Liver (tissue), 9 donors: ENCODE results near the gene TRIM13. TPM values are rescaled to one million over a fixed set of nuclear protein-coding genes. Genes with fewer than 3 reads are reported as not detected.

Experiments used
- DNase-seq: peaks from one replicate; pipeline ENCODE4 v3.0.0-alpha.2; 2017; ENCODE audit warnings: low spot score
- H3K27ac ChIP-seq, 2 donors: one replicate each; pipeline ENCODE4 v1.7.0; 2013; ENCODE audit warnings: inconsistent platforms in 2 of 2, low read length in 2 of 2, control low read depth in 1 of 2, low read depth in 1 of 2, mild to moderate bottlenecking in 1 of 2
- H3K27me3 ChIP-seq, 4 donors: one replicate each; pipeline versions ENCODE4 v1.6.1 to v1.7.0; 2013; ENCODE audit warnings: low read length in 3 of 4, inconsistent platforms in 1 of 4, mild to moderate bottlenecking in 1 of 4, moderate library complexity in 1 of 4; ENCODE audit not compliant: control insufficient read depth in 4 of 4, insufficient read depth in 4 of 4
- H3K36me3 ChIP-seq, 4 donors: one replicate each; pipeline versions ENCODE4 v1.6.1 to v1.7.0; 2013; ENCODE audit warnings: low read length in 3 of 4, mild to moderate bottlenecking in 3 of 4, low read depth in 1 of 4, moderate library complexity in 1 of 4; ENCODE audit not compliant: control insufficient read depth in 4 of 4, insufficient read depth in 3 of 4
- H3K4me1 ChIP-seq, 4 donors: one replicate each; pipeline versions ENCODE4 v1.6.1 to v1.7.0; 2013; ENCODE audit warnings: low read length in 3 of 4, mild to moderate bottlenecking in 3 of 4, moderate library complexity in 1 of 4; ENCODE audit not compliant: control insufficient read depth in 4 of 4, insufficient read depth in 4 of 4
- H3K4me3 ChIP-seq, 3 donors: one replicate each; pipeline versions ENCODE4 v1.6.1 to v1.7.0; 2013; ENCODE audit warnings: low read length in 3 of 3, control low read depth in 1 of 3, low read depth in 1 of 3, mild to moderate bottlenecking in 1 of 3
- H3K9ac ChIP-seq, 2 donors: one replicate each; pipeline ENCODE4 v1.7.0; 2013; ENCODE audit warnings: low read length in 2 of 2, mild to moderate bottlenecking in 2 of 2, moderate library complexity in 2 of 2, control low read depth in 1 of 2, low read depth in 1 of 2
- H3K9me3 ChIP-seq, 4 donors: one replicate each; pipeline versions ENCODE4 v1.6.1 to v1.7.0; 2013; ENCODE audit warnings: low read length in 3 of 4; ENCODE audit not compliant: control insufficient read depth in 4 of 4
- ATF3 ChIP-seq: IDR thresholded peaks from 2 replicates; pipeline ENCODE4 v1.6.1; 2016; ENCODE audit warnings: antibody characterized with exemption
- CTCF ChIP-seq: fragments of 150-350 bp; IDR thresholded peaks from 2 replicates; pipeline ENCODE4 v1.5.1; 2017; ENCODE audit warnings: improper control_type of control experiment, low read depth, low read length; ENCODE audit not compliant: missing input control
- EGR1 ChIP-seq, 2 donors: IDR thresholded peaks; 2 replicates each; pipeline ENCODE4 v1.6.1; 2016 to 2018; ENCODE audit warnings: antibody characterized with exemption in 2 of 2, low read depth in 2 of 2
- FOXA1 ChIP-seq: IDR thresholded peaks from 2 replicates; pipeline ENCODE4 v1.6.1; 2016; ENCODE audit warnings: antibody characterized with exemption
- FOXA2 ChIP-seq: IDR thresholded peaks from 2 replicates; pipeline ENCODE4 v1.6.1; 2016; ENCODE audit warnings: antibody characterized with exemption
- GABPA ChIP-seq, 2 donors: IDR thresholded peaks in 1 of 2; conservative IDR thresholded peaks in 1 of 2; 2 replicates each; pipeline ENCODE4 v1.6.1; 2016; ENCODE audit warnings: antibody characterized with exemption in 2 of 2, mild to moderate bottlenecking in 1 of 2, moderate library complexity in 1 of 2
- HNF4A ChIP-seq, 2 donors: conservative IDR thresholded peaks; 2 replicates each; pipeline ENCODE4 v1.6.1; 2016; ENCODE audit warnings: antibody characterized with exemption in 2 of 2, mild to moderate bottlenecking in 2 of 2
- HNF4G ChIP-seq: IDR thresholded peaks from 2 replicates; pipeline ENCODE4 v1.6.1; 2016; ENCODE audit warnings: antibody characterized with exemption
- JUND ChIP-seq, 2 donors: IDR thresholded peaks; 2 replicates each; pipeline ENCODE4 v1.6.1; 2016; ENCODE audit warnings: antibody characterized with exemption in 2 of 2
- MAX ChIP-seq: IDR thresholded peaks from 2 replicates; pipeline ENCODE4 v1.6.1; 2016; ENCODE audit warnings: antibody characterized with exemption
- NR2F2 ChIP-seq: IDR thresholded peaks from 2 replicates; pipeline ENCODE4 v1.6.1; 2016; ENCODE audit warnings: antibody characterized with exemption
- RAD21 ChIP-seq, 2 donors: IDR thresholded peaks; 2 replicates each; pipeline ENCODE4 v1.6.1; 2016; ENCODE audit warnings: antibody characterized with exemption in 2 of 2, mild to moderate bottlenecking in 2 of 2
- REST ChIP-seq: IDR thresholded peaks from 2 replicates; pipeline ENCODE4 v1.6.1; 2016; ENCODE audit warnings: antibody characterized with exemption, mild to moderate bottlenecking
- RXRA ChIP-seq, 2 donors: IDR thresholded peaks; 2 replicates each; pipeline ENCODE4 v1.6.1; 2017 to 2018; ENCODE audit warnings: antibody characterized with exemption in 2 of 2, mild to moderate bottlenecking in 1 of 2
- SP1 ChIP-seq: IDR thresholded peaks from 2 replicates; pipeline ENCODE4 v1.6.1; 2018; ENCODE audit warnings: antibody characterized with exemption, mild to moderate bottlenecking
- TAF1 ChIP-seq: conservative IDR thresholded peaks from 2 replicates; pipeline ENCODE4 v1.6.1; 2016; ENCODE audit warnings: antibody characterized with exemption, mild to moderate bottlenecking
- YY1 ChIP-seq: IDR thresholded peaks from 2 replicates; pipeline ENCODE4 v1.6.1; 2016; ENCODE audit warnings: antibody characterized with exemption, mild to moderate bottlenecking
- ZBTB33 ChIP-seq: IDR thresholded peaks from 2 replicates; pipeline ENCODE4 v1.6.1; 2016; ENCODE audit warnings: antibody characterized with exemption
- WGBS: extraction: QIAGEN DNeasy Blood & Tissue Kit; methylation state at CpG from one replicate; pipeline ENCODE4 v1.1.7; 2013; 5-methylcytosine and 5-hydroxymethylcytosine counted together
- polyA plus RNA-seq, 2 donors: library from polyadenylated mRNA; stranded (reverse) in 1 of 2; unstranded in 1 of 2; fragments of 200-250 nt in 1 of 2; fragments of >200 nt in 1 of 2; fragmentation: Nextera tagmentation in 1 of 2; extraction: Ambion mirVana in 1 of 2; gene quantifications; one replicate each; pipeline versions ENCODE4 v1.2.1 to v1.2.3, GENCODE V29; 2013 to 2015
- total RNA-seq, 2 donors: library from RNA; depleted of rRNA; stranded (reverse); fragments of >200 nt; gene quantifications; one replicate each; pipeline ENCODE4 v1.2.3, GENCODE V29; 2014
- donor health status: healthy.
- donor health status: healthy.
- donor health status: healthy.
- donor health status: healthy.
- donor health status: healthy.

The TRIM13 gene
- total and polyA plus RNA-seq, 4 donors: 4.7 to 10.5 (median 9.6) TPM

GRCh38 chr13:50011461-50011860 is 14.6 kb downstream of the TRIM13 start:
- peaks cover 3 to 32% (median 16%) of the 10 kb centered on the region in 4 donors for H3K36me3 ChIP-seq
- no peak for TF ChIP-seq NR2F2
- TF ChIP-seq REST: no peak
- TF ChIP-seq YY1: no peak
- no peak for TF ChIP-seq CTCF
- no peak for TF ChIP-seq TAF1
- no peak for TF ChIP-seq HNF4G
- TF ChIP-seq ATF3: no peak
- no peak for TF ChIP-seq JUND (IDR thresholded peaks at IDR 0.05)
- TF ChIP-seq MAX: no peak
- no peak for TF ChIP-seq FOXA2
- TF ChIP-seq SP1: no peak
- TF ChIP-seq RXRA (IDR thresholded peaks at IDR 0.05): no peak
- TF ChIP-seq EGR1 (IDR thresholded peaks at IDR 0.05; ENCODE audit: low read depth in 2 of 2): no peak
- no peak for TF ChIP-seq HNF4A (conservative IDR thresholded peaks at IDR 0.05)
- no peak for TF ChIP-seq ZBTB33
- no peak for TF ChIP-seq RAD21 (IDR thresholded peaks at IDR 0.05)
- no peak for TF ChIP-seq FOXA1
- no peak for TF ChIP-seq GABPA (IDR thresholded peaks at IDR 0.05 in 1 of 2, conservative IDR thresholded peaks at IDR 0.05 in 1 of 2)
- H3K4me3 ChIP-seq: no peak overlapping the region
- H3K9ac ChIP-seq: no peak overlapping the region
- no peaks in the 10 kb centered on the region for H3K9me3 ChIP-seq
- H3K27me3 ChIP-seq: no peaks in the 10 kb centered on the region
- H3K27ac ChIP-seq: no peak overlapping the region
- H3K4me1 ChIP-seq: peaks cover 0 to 1% (median 0%) of the 10 kb centered on the region in 4 donors
- no peak for DNase-seq
- 93% methylated on average over 1 of the region's 1 CpG for WGBS
